GOT3 (cell line): ENCODE results near the gene POLDIP3.
"Not testable (repeated sequence)": the region's sequence is repeated elsewhere in the genome, so short reads cannot be mapped to it uniquely, and the experiment has no call there.

ENCODE experiments used
- DNase-seq: peaks from one replicate; lab custom pipeline; 2025; ENCODE audit warnings: mixed read lengths; lab: John Stamatoyannopoulos, UW

Gene POLDIP3

DNA sequence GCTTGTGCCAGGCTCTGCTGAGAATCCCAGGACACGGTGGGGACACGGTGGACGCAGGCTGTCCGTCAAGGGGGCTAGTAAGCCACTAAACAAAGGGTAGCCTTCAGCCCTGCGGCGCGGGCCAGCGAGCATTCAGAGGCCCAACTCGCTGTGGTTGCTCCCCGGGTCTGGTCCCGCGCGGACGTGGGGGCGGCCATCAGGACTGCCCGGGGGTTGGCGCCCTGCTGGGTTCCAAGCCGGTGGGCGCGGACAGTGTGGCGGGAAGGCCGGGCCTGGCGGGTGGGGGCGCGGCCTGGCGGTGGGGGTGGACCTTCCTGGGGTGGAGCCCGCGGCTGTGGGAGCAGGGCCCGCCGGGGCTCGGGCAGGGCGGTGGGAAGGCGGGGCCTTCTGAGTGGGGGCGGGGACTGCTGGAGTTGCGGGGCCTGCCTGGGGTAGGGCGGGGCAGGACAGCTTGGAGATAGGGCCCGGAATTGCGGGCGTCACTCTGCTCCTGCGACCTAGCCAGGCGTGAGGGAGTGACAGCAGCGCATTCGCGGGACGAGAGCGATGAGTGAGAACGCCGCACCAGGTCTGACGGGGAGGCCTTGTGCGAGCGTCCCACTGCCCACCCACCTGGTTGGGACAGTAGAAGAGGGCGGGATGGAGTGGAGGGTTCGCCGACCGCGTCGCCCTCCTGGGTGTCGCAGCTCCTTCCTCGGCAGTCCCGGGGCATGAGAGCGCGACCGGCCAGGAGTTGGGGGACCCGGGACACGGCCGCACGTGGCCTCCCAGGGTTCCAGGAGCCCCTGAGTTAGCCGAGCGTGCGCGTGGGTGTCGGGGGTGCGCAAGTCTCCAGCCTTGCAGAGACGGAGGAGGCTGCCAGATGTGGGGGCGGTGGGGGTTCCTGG is 61.0 kb downstream of the POLDIP3 start, which contains the start of gene SERHL2:
SERHL2 (plus strand) TSS at position 482 of the 887 bp plus-strand sequence; CDS start at position 547, 65 bp downstream.
- DNase-seq: peak; percentile 48

DNA sequence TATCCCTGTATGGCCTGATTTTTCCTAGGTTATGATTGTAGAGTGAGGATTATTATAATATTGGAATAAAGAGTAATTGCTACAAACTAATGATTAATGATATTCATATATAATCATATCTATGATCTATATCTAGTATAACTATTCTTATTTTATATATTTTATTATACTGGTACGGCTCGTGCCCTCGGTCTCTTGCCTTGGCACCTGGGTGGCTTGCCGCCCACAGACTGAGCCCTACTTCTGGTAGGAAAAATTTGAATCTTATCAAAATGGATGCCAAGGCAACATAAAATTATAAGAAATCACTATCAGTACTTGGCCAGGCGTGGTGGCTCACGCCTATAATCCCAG is 62.4 kb downstream of the POLDIP3 start:
- not testable (repeated sequence) for DNase-seq

GRCh38 chr22:42549331-42550060 is 65.2 kb downstream of the POLDIP3 start:
- no peak for DNase-seq

GRCh38 chr22:42548597-42549330 is 65.9 kb downstream of the POLDIP3 start:
- no peak for DNase-seq

DNA sequence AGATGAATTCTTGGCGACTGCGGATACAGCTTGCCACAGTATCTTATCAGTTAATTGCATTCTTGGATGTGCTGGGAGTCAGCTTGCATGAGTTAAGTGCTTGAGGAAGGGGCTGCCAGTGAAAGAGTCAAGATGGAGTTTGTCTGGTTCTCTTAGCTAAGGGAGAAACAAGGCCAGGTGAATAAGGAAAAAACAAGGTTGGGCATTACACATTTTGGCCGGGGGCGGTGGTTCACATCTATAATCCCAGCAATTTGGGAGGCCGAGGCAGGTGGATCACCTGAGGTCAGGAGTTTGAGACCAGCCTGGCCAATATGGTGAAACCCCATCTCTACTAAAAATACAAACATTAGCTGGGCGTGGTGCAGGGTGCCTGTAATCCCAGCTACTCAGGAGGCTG is 66.6 kb downstream of the POLDIP3 start:
- not testable (repeated sequence) for DNase-seq

DNA sequence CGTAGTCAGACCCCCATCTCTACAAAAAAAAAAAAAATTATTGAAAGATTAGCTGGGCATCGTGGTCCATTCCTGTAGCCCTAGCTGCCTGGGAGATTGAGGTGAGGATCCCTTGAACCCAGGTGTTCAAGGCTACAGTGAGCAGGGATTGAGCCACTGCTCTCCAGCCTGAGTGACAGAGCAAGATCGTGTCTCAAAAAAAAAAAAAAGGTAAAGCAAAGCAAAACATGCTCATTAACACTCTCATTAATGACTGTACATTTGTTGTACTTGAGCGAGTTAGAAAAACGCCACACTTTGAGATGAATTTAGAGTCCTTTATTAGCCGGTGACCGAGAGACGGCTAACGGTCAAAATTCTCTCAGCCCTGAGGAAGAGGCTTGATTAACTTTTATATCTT is 67.1 kb downstream of the POLDIP3 start:
- DNase-seq: no peak

DNA sequence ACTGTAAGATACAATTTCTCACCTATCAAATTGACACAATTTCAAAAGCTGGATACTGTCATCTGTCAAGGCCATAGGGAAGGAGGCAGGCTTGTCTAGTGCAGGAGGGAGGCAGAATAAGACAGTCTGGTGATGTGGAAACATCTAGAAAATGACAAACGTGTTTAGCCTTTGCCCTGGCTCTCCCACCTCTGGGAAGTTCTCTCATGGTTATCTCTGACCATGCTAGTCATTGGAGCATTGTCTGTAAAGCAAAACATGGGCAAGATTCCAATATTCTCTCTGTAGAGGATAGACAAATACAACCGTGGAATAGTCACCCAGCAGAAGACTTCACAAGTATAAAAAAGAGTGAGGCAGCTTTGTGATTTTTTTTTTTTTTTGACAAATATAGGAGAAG is 70.0 kb downstream of the POLDIP3 start:
- DNase-seq: no peak

DNA sequence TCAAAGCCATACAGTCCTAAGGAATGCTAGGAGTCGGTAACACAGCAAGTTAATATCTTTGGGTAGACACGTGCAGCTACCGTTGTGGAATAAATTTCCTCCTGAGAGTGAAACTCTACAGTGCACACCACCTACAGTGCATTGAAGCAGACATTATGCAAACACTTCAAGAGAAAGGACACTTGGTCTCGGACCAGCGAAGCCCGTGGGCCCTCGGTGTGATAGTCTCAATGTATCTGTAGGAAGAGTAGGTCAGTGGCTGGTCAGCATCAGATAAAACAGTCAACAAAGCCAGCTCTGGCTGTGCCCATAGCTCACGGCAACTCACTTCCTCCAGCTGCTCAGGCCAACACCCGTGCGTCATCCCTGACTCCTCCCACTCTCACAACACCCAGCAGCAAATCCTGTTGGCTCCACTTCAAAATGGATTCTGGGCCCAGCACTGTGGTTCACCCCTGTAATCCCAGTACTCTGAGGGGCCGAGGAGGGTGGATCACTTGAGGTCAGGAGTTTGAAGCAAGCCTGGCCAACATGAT is 75.4 kb downstream of the POLDIP3 start:
- DNase-seq: not testable (repeated sequence)

DNA sequence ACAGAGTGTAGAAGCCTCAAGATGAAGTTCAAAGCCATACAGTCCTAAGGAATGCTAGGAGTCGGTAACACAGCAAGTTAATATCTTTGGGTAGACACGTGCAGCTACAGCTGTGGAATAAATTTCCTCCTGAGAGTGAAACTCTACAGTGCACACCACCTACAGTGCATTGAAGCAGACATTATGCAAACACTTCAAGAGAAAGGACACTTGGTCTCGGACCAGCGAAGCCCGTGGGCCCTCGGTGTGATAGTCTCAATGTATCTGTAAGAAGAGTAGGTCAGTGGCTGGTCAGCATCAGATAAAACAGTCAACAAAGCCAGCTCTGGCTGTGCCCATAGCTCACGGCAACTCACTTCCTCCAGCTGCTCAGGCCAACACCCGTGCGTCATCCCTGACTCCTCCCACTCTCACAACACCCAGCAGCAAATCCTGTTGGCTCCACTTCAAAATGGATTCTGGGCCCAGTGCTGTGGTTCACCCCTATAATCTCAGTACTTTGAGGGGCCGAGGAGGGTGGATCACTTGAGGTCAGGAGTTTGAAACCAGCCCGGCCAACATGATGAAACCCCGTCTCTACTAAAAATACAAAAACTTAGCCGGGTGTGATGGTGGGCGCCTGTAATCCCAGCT is 77.4 kb downstream of the POLDIP3 start:
- not testable (repeated sequence) for DNase-seq

GRCh38 chr22:42536634-42537033 is 78.0 kb downstream of the POLDIP3 start:
- DNase-seq: not testable (repeated sequence)

DNA sequence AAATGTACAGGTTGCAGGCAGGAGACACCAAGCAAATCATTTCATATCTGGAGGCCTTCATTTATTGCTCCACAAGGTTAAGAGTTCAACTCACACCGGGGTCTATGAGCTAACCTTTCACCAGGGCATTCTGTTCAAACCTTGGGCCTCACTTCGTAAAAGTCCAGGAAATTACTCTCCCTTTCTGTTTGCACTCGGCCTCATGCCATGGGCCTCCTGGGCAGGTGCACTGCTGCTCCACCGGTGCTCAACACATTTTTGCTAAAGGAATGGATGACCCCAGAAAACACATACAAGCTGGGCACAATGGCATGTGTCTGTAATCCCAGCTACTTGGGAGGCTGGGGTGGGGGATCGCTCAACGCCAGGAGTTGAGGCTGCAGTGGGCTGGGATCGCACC is 78.5 kb downstream of the POLDIP3 start:
- no peak for DNase-seq

DNA sequence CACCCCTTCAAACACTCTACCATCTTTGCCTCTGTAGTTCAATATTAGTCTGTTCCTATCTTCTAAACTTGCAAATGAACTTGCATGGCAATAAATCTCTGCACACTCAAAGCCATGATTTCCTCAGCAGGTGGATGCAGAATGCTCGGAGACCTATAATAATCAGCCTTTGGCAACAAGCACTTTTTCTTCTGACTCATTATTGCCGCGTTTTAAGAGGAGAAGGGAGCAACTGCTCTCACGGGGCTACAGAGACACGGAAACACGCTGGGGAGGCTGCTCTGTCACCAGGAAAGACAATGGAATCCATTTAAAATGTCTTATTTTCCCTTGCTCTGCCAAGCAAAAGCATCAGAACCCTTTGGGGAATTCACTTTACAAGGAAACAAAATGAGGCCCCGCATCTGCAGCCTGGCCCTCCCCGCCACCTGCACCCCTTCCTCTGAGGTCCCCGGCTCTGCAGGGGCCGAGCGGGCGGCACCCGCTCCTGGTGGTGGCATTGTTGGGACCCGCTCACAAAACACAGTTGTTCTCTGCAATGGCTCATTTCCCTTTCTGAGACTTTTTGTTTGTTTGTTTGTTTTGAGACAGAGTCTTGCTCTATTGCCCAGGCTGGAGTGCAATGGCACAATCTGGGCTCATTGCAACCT is 79.5 kb downstream of the POLDIP3 start:
- not testable (repeated sequence) for DNase-seq
